DMS 273 (cell line): ENCODE results near the gene MAX.
"Not testable (repeated sequence)": the region's sequence is repeated elsewhere in the genome, so short reads cannot be mapped to it uniquely, and the experiment has no call there.

Experiments used
- DNase-seq: peaks from one replicate; lab custom pipeline; 2025; ENCODE audit not compliant: unreplicated experiment; lab: John Stamatoyannopoulos, UW

The MAX gene

GRCh38 chr14:65040666-65041433 lies 61.5 kb downstream of the MAX start:
- DNase-seq, result no peak

DNA sequence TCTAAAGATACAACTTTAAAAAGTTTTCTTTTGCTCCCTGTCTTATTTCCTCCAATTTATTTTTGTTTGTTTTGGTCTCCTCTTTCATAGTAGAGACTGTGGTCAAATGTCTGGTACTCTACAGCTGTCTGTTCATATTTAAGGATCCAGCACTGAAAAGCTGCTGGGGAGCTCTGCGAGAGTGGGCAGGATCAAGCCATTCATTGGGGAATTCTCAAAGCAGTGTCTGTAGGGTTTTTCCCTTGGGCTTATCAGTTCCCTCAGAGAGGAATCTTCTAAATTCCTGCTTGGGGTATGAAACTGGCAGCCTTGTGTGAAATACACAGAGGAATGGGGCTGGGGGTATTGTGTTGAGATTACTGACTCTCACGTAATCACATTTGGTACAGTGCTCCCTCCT lies 63.4 kb downstream of the MAX start:
- DNase-seq, result no peak

GRCh38 chr14:65035049-65035448 lies 67.3 kb downstream of the MAX start:
- peak; percentile 60 for DNase-seq

GRCh38 chr14:65034021-65034420 lies 68.3 kb downstream of the MAX start:
- DNase-seq, result peak; percentile 10

DNA sequence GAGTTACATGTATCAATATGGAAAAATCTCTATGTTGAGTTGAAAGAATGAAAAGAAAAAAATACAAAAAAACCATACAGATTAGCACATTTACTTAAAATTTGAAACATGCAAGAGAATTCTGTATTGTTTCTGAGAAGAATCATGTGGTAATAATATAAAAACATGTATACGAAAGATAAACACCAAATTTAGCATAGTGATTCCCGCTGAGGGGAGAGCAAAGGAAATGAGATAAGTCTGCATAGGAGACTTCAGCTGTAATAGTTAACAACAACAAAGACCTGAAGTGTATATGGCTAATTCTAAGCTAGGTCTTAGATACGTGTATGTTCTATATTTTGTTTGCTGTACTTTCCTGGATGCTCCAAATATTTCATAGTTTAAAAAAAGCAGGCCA lies 69.1 kb downstream of the MAX start:
- DNase-seq, result no peak

DNA sequence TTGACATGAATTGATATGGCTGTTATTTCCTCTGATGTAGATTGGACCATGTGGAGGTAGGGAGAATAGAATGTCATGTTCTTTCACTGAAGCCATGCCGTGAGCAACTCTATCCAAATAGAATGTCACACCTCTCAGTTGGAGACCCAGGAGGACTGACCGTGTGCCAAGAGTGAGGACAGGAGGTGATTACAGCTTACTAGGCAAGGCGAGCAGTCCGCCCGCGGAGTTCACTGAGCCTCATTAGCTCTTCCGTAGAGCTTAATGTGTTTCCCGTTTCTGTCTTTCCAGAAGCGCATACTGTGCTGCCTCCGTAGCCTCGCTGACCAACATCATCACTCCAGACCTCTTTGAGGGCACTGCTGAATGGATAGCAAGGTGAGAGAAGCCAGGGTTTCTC lies 70.0 kb downstream of the MAX start:
- no peak for DNase-seq

GRCh38 chr14:65031321-65031720 lies 71.0 kb downstream of the MAX start:
- not testable (repeated sequence) for DNase-seq

- no peak for DNase-seq
Observed at GRCh38 chr14:65028937-65029336, 73.4 kb downstream of the MAX start.

GRCh38 chr14:65027127-65027799 lies 75.1 kb downstream of the MAX start:
- DNase-seq, result no peak

DNA sequence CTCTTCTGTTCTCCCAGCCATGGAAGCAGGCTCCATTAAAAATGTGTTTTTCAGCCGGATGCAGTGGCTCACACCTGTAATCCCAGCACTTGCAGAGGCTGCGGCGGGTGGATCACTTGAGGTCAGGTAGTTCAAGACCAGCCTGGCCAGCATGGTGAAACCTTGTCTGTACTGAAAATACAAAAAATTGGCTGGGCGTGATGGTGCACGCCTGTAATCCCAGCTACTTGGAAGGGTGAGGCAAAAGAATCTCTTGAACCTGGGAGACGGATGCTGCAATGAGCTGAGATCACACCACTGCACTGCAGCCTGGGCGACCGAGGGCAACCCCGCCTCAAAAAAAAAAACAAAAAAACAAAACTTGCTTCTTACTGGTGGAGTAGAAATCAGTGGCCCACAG lies 75.8 kb downstream of the MAX start:
- no peak for DNase-seq

DNA sequence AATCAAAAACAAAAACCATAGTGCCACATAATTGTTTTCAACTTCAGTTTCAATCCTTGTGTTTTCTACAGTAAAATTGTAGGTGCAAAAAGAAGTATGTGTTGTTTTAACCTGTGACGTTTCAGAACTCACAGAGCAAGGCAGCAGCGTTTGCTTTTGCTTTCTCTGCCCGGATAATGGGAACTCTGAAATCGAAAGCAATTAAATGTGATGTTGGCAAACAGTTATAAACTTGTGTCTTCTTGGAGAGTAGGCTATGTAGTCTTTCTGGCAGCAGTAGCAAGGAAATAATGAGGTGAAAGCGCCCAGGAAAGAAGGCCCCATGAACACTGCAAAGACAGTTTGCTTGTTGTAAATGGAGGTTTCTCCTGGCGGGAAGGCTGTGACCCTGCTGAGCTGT lies 76.5 kb downstream of the MAX start:
- no peak for DNase-seq
